Mesendoderm (in vitro differentiated cells): ENCODE measurements around the gene CCNJ.

Experiments used
- DNase-seq: peaks from one replicate; pipeline ENCODE4 v3.0.0; 2013
- H2AK5ac ChIP-seq: 2 replicates; pipeline ENCODE4 v1.6.1; 2013; ENCODE audit warnings: low read length, inconsistent platforms
- H2BK120ac ChIP-seq: 2 replicates; pipeline ENCODE4 v1.6.1; 2013; ENCODE audit warnings: low read depth, mild to moderate bottlenecking, low read length, moderate library complexity, mixed read lengths
- H2BK15ac ChIP-seq: replicated peaks from 2 replicates; pipeline ENCODE4 v1.6.1; 2013; ENCODE audit warnings: low read depth, mild to moderate bottlenecking, moderate library complexity
- H2BK5ac ChIP-seq: 2 replicates; pipeline ENCODE4 v1.6.1; 2013; ENCODE audit warnings: low read length, inconsistent platforms
- H3K18ac ChIP-seq: 2 replicates; pipeline ENCODE4 v1.6.1; 2013; ENCODE audit warnings: mild to moderate bottlenecking, low read length, mixed read lengths
- H3K23ac ChIP-seq: one replicate; pipeline ENCODE4 v1.6.1; 2013; ENCODE audit warnings: low read length
- H3K27ac ChIP-seq: 2 replicates; pipeline ENCODE4 v1.5.1; 2013; ENCODE audit warnings: low read depth, mild to moderate bottlenecking, inconsistent platforms, low read length, moderate library complexity
- H3K27me3 ChIP-seq: 2 replicates; pipeline ENCODE4 v1.6.1; 2013; ENCODE audit warnings: low read length, control low read depth, mild to moderate bottlenecking, inconsistent platforms; ENCODE audit not compliant: insufficient read depth, poor library complexity
- H3K36me3 ChIP-seq: 2 replicates; pipeline ENCODE4 v1.6.1; 2013; ENCODE audit warnings: low read length, inconsistent platforms; ENCODE audit not compliant: control insufficient read depth, insufficient read depth
- H3K4ac ChIP-seq: one replicate; pipeline ENCODE4 v1.6.1; 2013; ENCODE audit warnings: low read depth, mild to moderate bottlenecking, low read length, moderate library complexity
- H3K4me1 ChIP-seq: 2 replicates; pipeline ENCODE4 v1.6.1; 2013; ENCODE audit warnings: low read depth, low read length, inconsistent platforms; ENCODE audit not compliant: control insufficient read depth
- H3K4me2 ChIP-seq: 2 replicates; pipeline ENCODE4 v1.6.1; 2013; ENCODE audit warnings: low read length
- H3K4me3 ChIP-seq: 2 replicates; pipeline ENCODE4 v1.5.1; 2013; ENCODE audit warnings: mild to moderate bottlenecking, low read length
- H3K56ac ChIP-seq: one replicate; pipeline ENCODE4 v1.6.1; 2013; ENCODE audit warnings: low read length
- H3K79me1 ChIP-seq: 2 replicates; pipeline ENCODE4 v1.6.1; 2013; ENCODE audit warnings: low read length, inconsistent platforms
- H3K79me2 ChIP-seq: 2 replicates; pipeline ENCODE4 v1.6.1; 2013; ENCODE audit warnings: mild to moderate bottlenecking, low read length; ENCODE audit not compliant: control insufficient read depth, insufficient read depth
- H3K9ac ChIP-seq: 2 replicates; pipeline ENCODE4 v1.6.1; 2013; ENCODE audit warnings: low read length, inconsistent platforms
- H4K5ac ChIP-seq: one replicate; pipeline ENCODE4 v1.6.1; 2013; ENCODE audit warnings: low read length
- H4K8ac ChIP-seq: one replicate; pipeline ENCODE4 v1.6.1; 2013; ENCODE audit warnings: low read depth, mild to moderate bottlenecking, control low read depth, low read length, moderate library complexity
- WGBS: extraction: QIAGEN DNeasy Blood & Tissue Kit; methylation state at CpG from one replicate; pipeline ENCODE4 v1.1.7; 2013; ENCODE audit warnings: low lambda C conversion rate, missing lambda C conversion rate; ENCODE audit not compliant: insufficient coverage; ENCODE audit errors: extremely low coverage; 5-methylcytosine and 5-hydroxymethylcytosine counted together

Gene CCNJ

DNA sequence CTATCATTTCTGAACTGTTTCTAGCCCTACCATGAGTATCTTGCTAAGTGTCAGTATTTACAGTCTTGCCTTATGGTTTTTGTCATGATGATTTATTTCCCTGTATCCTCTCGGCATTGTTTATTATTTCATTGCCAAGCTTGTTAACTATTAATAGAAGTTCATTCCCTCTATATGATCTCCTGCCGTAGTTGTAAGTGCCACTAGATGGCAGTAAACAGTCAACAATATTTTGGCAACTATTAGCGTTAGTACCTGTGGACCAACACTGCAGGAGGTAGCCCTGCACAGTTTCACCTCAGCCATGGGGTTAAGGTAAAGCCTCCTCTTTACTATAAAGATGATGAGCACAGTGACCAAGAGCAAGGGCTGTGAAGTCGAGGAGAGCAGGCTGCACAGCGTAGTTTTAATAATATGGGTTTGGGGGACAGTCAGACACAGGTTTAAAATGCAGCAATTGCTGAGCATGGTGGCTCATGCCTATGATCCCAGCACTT, 26.1 kb upstream of the CCNJ start:
- Histone ChIP-seq H2BK5ac (no peak overlapping the region), H4K5ac (no peak overlapping the region), H3K4me2 (no peak overlapping the region), H3K56ac (no peak overlapping the region), H2BK15ac (no peak overlapping the region), H3K27me3 (no peaks in the 10 kb centered on the region), H3K27ac (no peak overlapping the region), H3K4ac (no peak overlapping the region), H3K79me1 (no peaks in the 10 kb centered on the region), H3K36me3 (no peaks in the 10 kb centered on the region), H2AK5ac (no peak overlapping the region), H3K79me2 (no peaks in the 10 kb centered on the region), H4K8ac (no peak overlapping the region), H3K9ac (no peak overlapping the region), H3K4me3 (no peak overlapping the region), H3K18ac (no peak overlapping the region), H2BK120ac (no peak overlapping the region), H3K23ac (no peak overlapping the region), H3K4me1 (no peaks in the 10 kb centered on the region)
- peak; percentile 65 for DNase-seq
- no CpG with 5 or more reads among the region's 5 CpGs for WGBS

GRCh38 chr10:96021332-96021731, 22.1 kb upstream of the CCNJ start:
- WGBS = no CpG with 5 or more reads among the region's 1 CpG
- no peak overlapping the region for H3K27ac ChIP-seq
- no peak overlapping the region for H2BK15ac ChIP-seq
- H3K4me2 ChIP-seq = no peak overlapping the region
- no peak overlapping the region for H3K4ac ChIP-seq
- H2BK5ac ChIP-seq = no peak overlapping the region
- no peak overlapping the region for H2BK120ac ChIP-seq
- no peaks in the 10 kb centered on the region for H3K79me1 ChIP-seq
- no peak overlapping the region for H3K56ac ChIP-seq
- no peaks in the 10 kb centered on the region for H3K79me2 ChIP-seq
- no peak for DNase-seq
- no peaks in the 10 kb centered on the region for H3K36me3 ChIP-seq
- no peak overlapping the region for H3K23ac ChIP-seq
- no peak overlapping the region for H4K8ac ChIP-seq
- no peak overlapping the region for H3K9ac ChIP-seq
- H3K4me1 ChIP-seq = no peaks in the 10 kb centered on the region
- H3K27me3 ChIP-seq = no peaks in the 10 kb centered on the region
- H3K18ac ChIP-seq = no peak overlapping the region
- H2AK5ac ChIP-seq = no peak overlapping the region
- no peak overlapping the region for H4K5ac ChIP-seq
- H3K4me3 ChIP-seq = no peak overlapping the region

DNA sequence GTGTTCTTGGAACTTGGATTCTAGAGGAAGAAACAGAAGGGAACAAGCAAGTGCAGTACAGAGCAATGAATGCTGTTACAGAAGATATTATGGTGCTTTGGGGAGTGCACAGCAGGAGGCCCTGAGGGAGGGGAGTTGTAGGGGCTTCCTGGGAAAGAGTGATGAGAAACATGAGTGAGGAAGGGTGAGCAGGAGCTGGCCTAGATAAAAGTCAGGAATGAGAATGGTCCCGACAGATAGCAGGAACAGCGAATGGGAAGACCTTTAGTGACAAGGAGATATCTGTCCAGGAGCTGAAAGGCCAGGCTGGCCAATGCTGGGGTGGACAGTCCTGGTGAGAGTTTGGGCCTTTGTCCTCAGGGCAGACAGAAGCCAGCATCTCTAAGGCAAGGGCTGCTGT, 20.6 kb upstream of the CCNJ start:
- Histone ChIP-seq H2BK5ac (no peak overlapping the region), H3K36me3 (no peaks in the 10 kb centered on the region), H3K56ac (no peak overlapping the region), H4K5ac (no peak overlapping the region), H3K4me1 (no peaks in the 10 kb centered on the region), H3K27ac (no peak overlapping the region), H3K9ac (no peak overlapping the region), H3K18ac (no peak overlapping the region), H3K4me3 (no peak overlapping the region), H3K79me1 (no peaks in the 10 kb centered on the region), H2AK5ac (no peak overlapping the region), H3K4me2 (no peak overlapping the region), H3K23ac (no peak overlapping the region), H2BK15ac (no peak overlapping the region), H4K8ac (no peak overlapping the region), H3K27me3 (no peaks in the 10 kb centered on the region), H3K79me2 (no peaks in the 10 kb centered on the region), H2BK120ac (no peak overlapping the region), H3K4ac (no peak overlapping the region)
- no peak for DNase-seq
- WGBS = no CpG with 5 or more reads among the region's 2 CpGs

GRCh38 chr10:96023168-96023567, 20.2 kb upstream of the CCNJ start:
- no peak overlapping the region for H3K23ac ChIP-seq
- no peak overlapping the region for H4K5ac ChIP-seq
- no peaks in the 10 kb centered on the region for H3K79me1 ChIP-seq
- no peak overlapping the region for H2BK120ac ChIP-seq
- no peak overlapping the region for H3K18ac ChIP-seq
- H3K56ac ChIP-seq = no peak overlapping the region
- H4K8ac ChIP-seq = no peak overlapping the region
- no peak overlapping the region for H3K4me3 ChIP-seq
- H3K27ac ChIP-seq = no peak overlapping the region
- no peak overlapping the region for H2AK5ac ChIP-seq
- DNase-seq = no peak
- no peaks in the 10 kb centered on the region for H3K36me3 ChIP-seq
- no peak overlapping the region for H3K9ac ChIP-seq
- no peaks in the 10 kb centered on the region for H3K27me3 ChIP-seq
- no peak overlapping the region for H2BK5ac ChIP-seq
- no peaks in the 10 kb centered on the region for H3K4me1 ChIP-seq
- H3K4me2 ChIP-seq = no peak overlapping the region
- no peak overlapping the region for H2BK15ac ChIP-seq
- H3K4ac ChIP-seq = no peak overlapping the region
- H3K79me2 ChIP-seq = no peaks in the 10 kb centered on the region

DNA sequence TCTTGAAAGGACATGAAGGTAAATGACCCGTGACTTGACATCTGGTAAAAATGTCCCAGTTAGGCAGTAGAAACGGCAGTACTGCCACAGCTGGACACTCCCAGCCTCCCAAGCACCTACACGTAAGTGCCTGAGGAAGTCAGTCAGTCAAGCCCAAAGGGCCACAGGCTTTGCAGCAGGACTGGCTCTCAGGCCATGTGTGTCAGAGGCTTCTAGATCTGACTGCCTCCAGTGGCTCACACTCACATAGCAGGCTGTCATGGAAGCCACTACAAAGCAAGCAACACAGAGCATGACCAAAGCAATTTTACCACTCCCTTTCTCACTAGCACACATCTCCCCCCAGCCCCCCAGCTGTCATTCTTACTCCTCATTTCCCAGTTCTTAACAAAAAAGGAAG, 17.8 kb upstream of the CCNJ start:
- no peak overlapping the region for H4K8ac ChIP-seq
- no peak overlapping the region for H2AK5ac ChIP-seq
- no peak overlapping the region for H3K4me2 ChIP-seq
- no peaks in the 10 kb centered on the region for H3K79me2 ChIP-seq
- H3K36me3 ChIP-seq = no peaks in the 10 kb centered on the region
- no peak overlapping the region for H3K27ac ChIP-seq
- H3K79me1 ChIP-seq = no peaks in the 10 kb centered on the region
- H3K23ac ChIP-seq = no peak overlapping the region
- peak; percentile 81 for DNase-seq
- no peaks in the 10 kb centered on the region for H3K27me3 ChIP-seq
- no peak overlapping the region for H3K4me3 ChIP-seq
- H2BK120ac ChIP-seq = no peak overlapping the region
- no peaks in the 10 kb centered on the region for H3K4me1 ChIP-seq
- H2BK15ac ChIP-seq = no peak overlapping the region
- no peak overlapping the region for H2BK5ac ChIP-seq
- no peak overlapping the region for H3K4ac ChIP-seq
- no peak overlapping the region for H3K18ac ChIP-seq
- H3K9ac ChIP-seq = no peak overlapping the region
- H3K56ac ChIP-seq = no peak overlapping the region
- no CpG with 5 or more reads among the region's 3 CpGs for WGBS
- H4K5ac ChIP-seq = no peak overlapping the region

DNA sequence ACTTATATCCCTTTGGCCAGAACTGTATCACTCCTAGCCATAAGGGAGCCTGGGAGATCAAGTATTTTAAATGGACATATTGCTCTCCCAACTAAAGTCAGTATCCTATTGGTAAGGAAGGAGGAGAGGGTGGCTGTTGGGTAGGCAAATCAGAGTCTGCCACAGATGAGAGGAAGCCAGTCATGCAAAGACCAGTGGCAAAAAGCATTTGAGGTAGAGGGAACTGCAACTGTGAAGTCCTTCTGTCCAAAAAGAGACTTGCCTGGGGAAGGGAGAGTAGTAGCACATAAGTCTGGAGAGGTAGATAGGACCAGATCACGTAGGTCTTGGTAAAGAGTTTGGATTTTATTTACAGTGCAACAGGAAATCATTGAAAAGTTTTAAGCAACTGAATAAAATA, 8.8 kb upstream of the CCNJ start:
- H4K5ac ChIP-seq = no peak overlapping the region
- H2BK15ac ChIP-seq = no peak overlapping the region
- no CpG with 5 or more reads among the region's 1 CpG for WGBS
- H3K4ac ChIP-seq = no peak overlapping the region
- no peak overlapping the region for H2BK120ac ChIP-seq
- no peak for DNase-seq
- no peaks in the 10 kb centered on the region for H3K36me3 ChIP-seq
- H3K79me2 ChIP-seq = no peaks in the 10 kb centered on the region
- no peak overlapping the region for H2AK5ac ChIP-seq
- H3K56ac ChIP-seq = no peak overlapping the region
- H3K79me1 ChIP-seq = no peaks in the 10 kb centered on the region
- no peak overlapping the region for H3K4me2 ChIP-seq
- no peaks in the 10 kb centered on the region for H3K4me1 ChIP-seq
- H3K23ac ChIP-seq = no peak overlapping the region
- H3K9ac ChIP-seq = no peak overlapping the region
- H3K4me3 ChIP-seq = no peak overlapping the region
- no peaks in the 10 kb centered on the region for H3K27me3 ChIP-seq
- H2BK5ac ChIP-seq = no peak overlapping the region
- no peak overlapping the region for H3K27ac ChIP-seq
- H3K18ac ChIP-seq = no peak overlapping the region
- no peak overlapping the region for H4K8ac ChIP-seq
